Loucy (cell line): ENCODE results near the gene ZNF423.
"Not testable (repeated sequence)": the region's sequence is repeated elsewhere in the genome, so short reads cannot be mapped to it uniquely, and the experiment has no call there.

Experiments
- H2AFZ ChIP-seq: fragments of 200-600 bp; sonication (generic); 2 replicates; pipeline ENCODE4 v1.6.0; 2016; ENCODE audit warnings: antibody characterized with exemption, mild to moderate bottlenecking, low read length, moderate library complexity
- H3F3A ChIP-seq: fragments of 200-600 bp; 2 replicates; pipeline ENCODE4 v1.6.0; 2016; ENCODE audit warnings: antibody characterized with exemption, low read depth, mild to moderate bottlenecking
- H3K27me3 ChIP-seq: fragments of 200-600 bp; sonication (generic); 2 replicates; pipeline ENCODE4 v1.6.1; 2014; ENCODE audit warnings: low read length, mild to moderate bottlenecking; ENCODE audit not compliant: insufficient read depth, poor library complexity, severe bottlenecking
- H3K36me3 ChIP-seq: fragments of 200-600 bp; sonication (generic); 2 replicates; pipeline ENCODE4 v1.6.1; 2016; ENCODE audit warnings: low read length; ENCODE audit not compliant: insufficient read depth
- H3K4me1 ChIP-seq: fragments of 200-600 bp; sonication (generic); 2 replicates; pipeline ENCODE4 v1.5.1; 2014; ENCODE audit warnings: low read length, mild to moderate bottlenecking; ENCODE audit not compliant: insufficient read depth, poor library complexity, severe bottlenecking
- H3K4me2 ChIP-seq: fragments of 200-600 bp; sonication (generic); 2 replicates; pipeline ENCODE4 v1.6.0; 2014; ENCODE audit warnings: antibody characterized with exemption, low read length, low read depth, mild to moderate bottlenecking; ENCODE audit not compliant: poor library complexity, severe bottlenecking
- H3K4me3 ChIP-seq: fragments of 200-600 bp; sonication (generic); 2 replicates; pipeline ENCODE4 v1.5.1; 2014; ENCODE audit warnings: low read length, mild to moderate bottlenecking, mixed read lengths; ENCODE audit not compliant: poor library complexity, severe bottlenecking
- H3K79me2 ChIP-seq: fragments of 200-600 bp; sonication (generic); 2 replicates; pipeline ENCODE4 v1.6.1; 2014; ENCODE audit warnings: low read length; ENCODE audit not compliant: insufficient read depth
- H3K9ac ChIP-seq: fragments of 200-600 bp; sonication (generic); 2 replicates; pipeline ENCODE4 v1.6.0; 2014; ENCODE audit warnings: mild to moderate bottlenecking, low read depth, low read length, moderate library complexity; ENCODE audit not compliant: poor library complexity, severe bottlenecking
- H3K9me2 ChIP-seq: fragments of 200-600 bp; sonication (generic); replicated peaks from 2 replicates; pipeline ENCODE4 v1.6.1; 2016; ENCODE audit warnings: low read depth, low read length, mixed read lengths
- H3K9me3 ChIP-seq: fragments of 200-600 bp; sonication (generic); 2 replicates; pipeline ENCODE4 v1.6.1; 2014; ENCODE audit warnings: mild to moderate bottlenecking, antibody characterized with exemption, low read length, low read depth; ENCODE audit not compliant: insufficient read depth
- H4K20me1 ChIP-seq: fragments of 200-600 bp; sonication (generic); 2 replicates; pipeline ENCODE4 v1.6.0; 2014; ENCODE audit warnings: antibody characterized with exemption, low read length, mild to moderate bottlenecking; ENCODE audit not compliant: insufficient read depth, poor library complexity, severe bottlenecking
- EZH2phosphoT487 ChIP-seq: fragments of 200-600 bp; IDR thresholded peaks from 2 replicates; pipeline ENCODE4 v1.6.1; 2018; ENCODE audit warnings: antibody characterized with exemption, mild to moderate bottlenecking, moderate library complexity, borderline replicate concordance
- TF ChIP-seq, protein P1 (sequence below): fragments of 200-600 bp; sonication (generic); conservative IDR thresholded peaks from 2 replicates; pipeline ENCODE4 v1.5.1; 2014; ENCODE audit warnings: mild to moderate bottlenecking, antibody characterized with exemption, low read length

Gene ZNF423

DNA sequence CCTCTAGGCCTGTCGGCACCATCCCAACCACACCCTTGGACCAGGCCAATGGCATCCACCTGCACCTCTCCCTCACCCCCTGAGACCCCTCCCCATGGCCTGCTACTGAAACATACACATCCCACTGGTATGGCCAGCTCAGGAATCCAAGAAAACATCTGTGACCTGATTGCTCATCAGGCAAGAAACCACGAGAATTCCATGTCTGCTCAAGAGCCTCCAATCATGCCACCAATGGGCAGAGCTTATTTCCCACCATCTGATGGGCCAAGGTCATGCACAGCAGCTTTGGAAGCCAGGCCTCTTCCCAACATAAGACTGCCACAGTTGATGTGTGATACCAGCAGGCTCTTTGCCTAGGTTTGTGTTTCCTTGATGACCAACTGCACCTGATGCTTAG lies 292.2 kb downstream of the ZNF423 start:
- no peak for TF ChIP-seq EZH2phosphoT487
- TF ChIP-seq, protein P1, sequence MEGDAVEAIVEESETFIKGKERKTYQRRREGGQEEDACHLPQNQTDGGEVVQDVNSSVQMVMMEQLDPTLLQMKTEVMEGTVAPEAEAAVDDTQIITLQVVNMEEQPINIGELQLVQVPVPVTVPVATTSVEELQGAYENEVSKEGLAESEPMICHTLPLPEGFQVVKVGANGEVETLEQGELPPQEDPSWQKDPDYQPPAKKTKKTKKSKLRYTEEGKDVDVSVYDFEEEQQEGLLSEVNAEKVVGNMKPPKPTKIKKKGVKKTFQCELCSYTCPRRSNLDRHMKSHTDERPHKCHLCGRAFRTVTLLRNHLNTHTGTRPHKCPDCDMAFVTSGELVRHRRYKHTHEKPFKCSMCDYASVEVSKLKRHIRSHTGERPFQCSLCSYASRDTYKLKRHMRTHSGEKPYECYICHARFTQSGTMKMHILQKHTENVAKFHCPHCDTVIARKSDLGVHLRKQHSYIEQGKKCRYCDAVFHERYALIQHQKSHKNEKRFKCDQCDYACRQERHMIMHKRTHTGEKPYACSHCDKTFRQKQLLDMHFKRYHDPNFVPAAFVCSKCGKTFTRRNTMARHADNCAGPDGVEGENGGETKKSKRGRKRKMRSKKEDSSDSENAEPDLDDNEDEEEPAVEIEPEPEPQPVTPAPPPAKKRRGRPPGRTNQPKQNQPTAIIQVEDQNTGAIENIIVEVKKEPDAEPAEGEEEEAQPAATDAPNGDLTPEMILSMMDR = no peak
- no peak overlapping the region for H3K4me2 ChIP-seq

DNA sequence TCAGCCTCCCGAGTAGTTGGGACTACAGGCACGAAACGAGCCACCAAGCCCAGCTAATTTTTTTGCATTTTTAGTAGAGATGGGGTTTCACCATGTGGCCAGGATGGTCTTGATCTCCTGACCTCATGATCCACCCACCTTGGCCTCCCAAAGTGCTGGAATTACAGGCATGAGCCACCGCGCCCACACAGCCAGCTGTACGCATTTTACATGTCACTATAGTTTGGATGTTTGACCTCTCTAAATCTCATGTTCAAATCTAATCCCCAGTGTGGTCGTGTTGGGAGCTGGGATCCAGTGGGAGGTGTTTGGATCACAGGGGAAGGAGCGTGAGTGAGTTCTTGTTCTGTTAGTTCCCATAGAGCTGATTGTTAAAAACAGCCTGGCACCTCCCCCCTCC lies 293.0 kb downstream of the ZNF423 start:
- H3K9ac ChIP-seq, H3K4me1 ChIP-seq, H3K27me3 ChIP-seq, H2AFZ ChIP-seq, H3K4me2 ChIP-seq, H3F3A ChIP-seq, H3K36me3 ChIP-seq, H3K79me2 ChIP-seq, H3K9me2 ChIP-seq, H4K20me1 ChIP-seq, H3K4me3 ChIP-seq, H3K9me3 ChIP-seq: not testable (repeated sequence)

More for the DNA sequence above, 292.2 kb downstream of the ZNF423 start:
- no peak overlapping the region for H3K4me3 ChIP-seq
- no peaks in the 10 kb centered on the region for H3F3A ChIP-seq
- no peak overlapping the region for H3K9ac ChIP-seq
- no peaks in the 10 kb centered on the region for H3K9me2 ChIP-seq
- H3K9me3 ChIP-seq = no peaks in the 10 kb centered on the region
- no peaks in the 10 kb centered on the region for H3K4me1 ChIP-seq
- H4K20me1 ChIP-seq = no peaks in the 10 kb centered on the region
- H3K27me3 ChIP-seq = no peaks in the 10 kb centered on the region
- no peak overlapping the region for H2AFZ ChIP-seq
- H3K36me3 ChIP-seq = no peaks in the 10 kb centered on the region
- no peaks in the 10 kb centered on the region for H3K79me2 ChIP-seq

DNA sequence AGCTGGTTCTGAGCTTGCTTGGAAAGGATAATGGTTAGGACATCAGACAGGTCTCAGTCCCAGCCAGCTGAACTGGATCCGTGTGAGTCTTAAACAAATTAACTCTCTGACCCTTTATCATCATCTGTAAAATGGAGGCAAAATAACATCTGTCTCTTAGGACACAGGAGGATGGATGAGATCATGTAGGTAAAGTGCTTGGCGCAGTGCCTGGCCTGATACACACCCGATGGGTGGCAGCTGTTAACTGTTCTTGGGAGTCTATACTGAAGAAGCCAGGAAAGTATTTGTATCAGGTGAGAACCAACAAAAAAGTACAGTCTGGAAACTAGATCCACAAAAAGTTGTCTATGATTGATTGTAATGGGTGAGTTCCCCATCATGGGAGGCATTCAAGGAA lies 293.7 kb downstream of the ZNF423 start:
- Histone ChIP-seq H3K4me2 (no peak overlapping the region), H3K9me2 (no peaks in the 10 kb centered on the region), H2AFZ (no peak overlapping the region), H3K9me3 (no peaks in the 10 kb centered on the region), H3K79me2 (no peaks in the 10 kb centered on the region), H4K20me1 (no peaks in the 10 kb centered on the region), H3F3A (no peaks in the 10 kb centered on the region), H3K4me1 (no peaks in the 10 kb centered on the region), H3K4me3 (no peak overlapping the region), H3K27me3 (no peaks in the 10 kb centered on the region), H3K9ac (no peak overlapping the region), H3K36me3 (no peaks in the 10 kb centered on the region)
- TF ChIP-seq, protein P1 = no peak
- no peak for TF ChIP-seq EZH2phosphoT487

DNA sequence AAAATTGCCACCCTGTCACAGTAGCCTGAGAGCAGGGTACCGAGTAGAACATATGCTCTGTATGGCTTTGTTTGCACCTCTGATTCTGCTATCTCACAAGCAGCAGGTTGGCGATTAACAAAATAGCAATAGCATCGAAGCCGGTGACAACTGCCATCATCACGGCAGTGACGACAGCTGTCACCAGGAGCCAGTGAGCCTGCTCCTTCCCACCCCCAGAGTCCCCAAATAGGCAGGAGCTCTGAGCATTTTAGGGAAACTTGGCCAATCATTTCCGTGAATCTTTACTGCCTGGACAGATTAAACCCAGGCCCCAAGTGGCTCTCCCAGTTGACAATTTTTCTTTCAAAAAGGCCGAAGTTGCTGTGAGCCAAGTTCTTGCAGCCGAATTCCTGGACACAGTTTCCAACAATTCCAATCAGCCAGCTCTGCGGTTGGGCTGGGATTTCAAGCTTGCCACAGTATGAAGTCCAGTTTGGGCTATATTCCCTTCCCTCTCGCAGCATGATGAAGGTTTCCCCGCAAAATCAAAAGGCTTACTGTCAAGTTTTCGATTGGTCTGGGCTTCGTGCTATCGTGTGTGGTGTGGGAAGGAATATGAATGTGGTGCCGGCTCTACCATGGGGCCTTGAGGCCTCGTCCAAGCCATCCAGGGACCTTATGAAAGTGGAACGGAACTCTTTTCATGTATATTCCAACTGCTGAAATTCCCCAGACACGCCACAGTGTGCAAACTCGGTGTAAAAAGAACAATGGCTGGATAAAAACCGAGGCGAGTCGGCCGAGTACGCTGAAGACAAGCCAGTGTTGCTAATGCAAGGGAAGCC lies 295.7 kb downstream of the ZNF423 start:
- H3K9me3 ChIP-seq = no peaks in the 10 kb centered on the region
- no peaks in the 10 kb centered on the region for H4K20me1 ChIP-seq
- TF ChIP-seq, protein P1 = no peak
- TF ChIP-seq EZH2phosphoT487 = no peak
- no peak overlapping the region for H2AFZ ChIP-seq
- H3K4me3 ChIP-seq = no peak overlapping the region
- no peaks in the 10 kb centered on the region for H3F3A ChIP-seq
- no peaks in the 10 kb centered on the region for H3K9me2 ChIP-seq
- no peak overlapping the region for H3K4me2 ChIP-seq
- no peaks in the 10 kb centered on the region for H3K36me3 ChIP-seq
- H3K27me3 ChIP-seq = no peaks in the 10 kb centered on the region
- no peaks in the 10 kb centered on the region for H3K4me1 ChIP-seq
- H3K9ac ChIP-seq = no peak overlapping the region
- no peaks in the 10 kb centered on the region for H3K79me2 ChIP-seq
